ENCODE data around the gene DLGAP1. TPM values are rescaled to one million over a fixed set of nuclear protein-coding genes. Genes with fewer than 3 reads are reported as not detected.

Gene DLGAP1
- total and polyA plus RNA-seq, 4 donors, result 0.54 to 11.8 (median 3.1) TPM

DNA sequence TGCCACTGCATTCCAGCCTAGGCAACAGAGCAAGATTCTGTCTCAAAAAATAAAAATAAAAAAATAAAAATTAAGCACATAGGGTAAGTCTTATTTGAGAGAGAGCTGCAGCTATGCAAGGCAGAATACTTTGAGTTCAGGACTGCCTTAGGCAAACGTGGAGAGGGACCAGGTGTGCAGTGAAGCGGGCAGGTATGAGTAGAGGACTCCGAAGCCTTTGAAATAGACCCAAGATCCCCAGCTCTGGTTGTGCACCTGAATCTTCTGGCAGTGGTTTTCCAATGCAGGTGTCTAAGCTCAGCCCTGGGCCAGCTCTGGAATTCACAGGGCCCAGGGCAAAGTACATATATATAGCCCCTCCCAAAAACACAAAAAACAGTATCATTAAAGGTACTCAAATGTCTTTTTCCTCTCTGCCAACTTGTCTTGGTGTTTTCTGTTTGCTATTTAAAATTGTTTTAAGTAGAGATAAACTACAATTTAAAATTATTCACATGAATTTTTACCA lies 983.9 kb downstream of the DLGAP1 start:
- H3K9ac ChIP-seq (ENCODE audit: insufficient read depth in 1 of 2, low read length in 2 of 2), result no peak overlapping the region
- TF ChIP-seq CTCF (IDR thresholded peaks at IDR 0.05; ENCODE audit: control extremely low read depth, extremely low read depth), result no peak
- H3K27me3 ChIP-seq (ENCODE audit: control insufficient read depth in 3 of 3, insufficient read depth in 3 of 3, low read length in 2 of 3), result no peaks in the 10 kb centered on the region
- H3K27ac ChIP-seq (ENCODE audit: low read depth in 1 of 2, low read length in 1 of 2), result no peak overlapping the region
- ATAC-seq (ENCODE audit: insufficient read depth, low FRiP score), result no peak
- no peaks in the 10 kb centered on the region for H3K36me3 ChIP-seq (ENCODE audit: control insufficient read depth in 4 of 4, insufficient read depth in 4 of 4, low read length in 4 of 4)
- H3K4me3 ChIP-seq, result no peak overlapping the region
- H3K9me3 ChIP-seq (ENCODE audit: control insufficient read depth in 4 of 4, insufficient read depth in 3 of 4, low read length in 3 of 4), result no peaks in the 10 kb centered on the region
- no peak for DNase-seq
- 90 to 96% methylated on average over 3 of the region's 3 CpGs for WGBS, 2 donors
- peaks cover 0 to 4% (median 0%) of the 10 kb centered on the region in 5 donors for H3K4me1 ChIP-seq (ENCODE audit: control insufficient read depth in 5 of 5, insufficient read depth in 5 of 5, low read length in 5 of 5)

DNA sequence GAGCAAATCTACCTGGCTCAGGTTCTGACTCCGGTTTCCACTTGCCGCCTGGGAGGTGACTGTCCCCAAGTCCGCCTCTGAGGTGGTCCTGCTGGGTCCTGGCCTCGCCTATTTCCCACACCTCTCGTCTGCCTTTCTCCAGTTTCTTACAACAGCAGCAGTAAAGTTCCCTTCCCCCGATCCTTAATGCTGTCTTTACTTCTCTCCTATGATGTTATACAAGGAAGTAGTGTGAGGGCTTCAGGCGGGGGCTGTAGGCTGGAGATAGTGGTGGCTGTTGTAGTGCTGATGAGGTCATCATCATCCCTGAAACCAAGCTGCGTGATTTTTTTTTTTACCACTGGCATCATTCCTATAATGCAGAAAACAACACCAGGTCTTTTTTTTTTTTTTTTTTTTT lies 986.3 kb downstream of the DLGAP1 start:
- ATAC-seq (ENCODE audit: insufficient read depth, low FRiP score), result no peak
- 70 to 86% methylated on average over 8 of the region's 8 CpGs for WGBS, 2 donors
- no peaks in the 10 kb centered on the region for H3K9me3 ChIP-seq (ENCODE audit: control insufficient read depth in 4 of 4, insufficient read depth in 3 of 4, low read length in 3 of 4)

DNA sequence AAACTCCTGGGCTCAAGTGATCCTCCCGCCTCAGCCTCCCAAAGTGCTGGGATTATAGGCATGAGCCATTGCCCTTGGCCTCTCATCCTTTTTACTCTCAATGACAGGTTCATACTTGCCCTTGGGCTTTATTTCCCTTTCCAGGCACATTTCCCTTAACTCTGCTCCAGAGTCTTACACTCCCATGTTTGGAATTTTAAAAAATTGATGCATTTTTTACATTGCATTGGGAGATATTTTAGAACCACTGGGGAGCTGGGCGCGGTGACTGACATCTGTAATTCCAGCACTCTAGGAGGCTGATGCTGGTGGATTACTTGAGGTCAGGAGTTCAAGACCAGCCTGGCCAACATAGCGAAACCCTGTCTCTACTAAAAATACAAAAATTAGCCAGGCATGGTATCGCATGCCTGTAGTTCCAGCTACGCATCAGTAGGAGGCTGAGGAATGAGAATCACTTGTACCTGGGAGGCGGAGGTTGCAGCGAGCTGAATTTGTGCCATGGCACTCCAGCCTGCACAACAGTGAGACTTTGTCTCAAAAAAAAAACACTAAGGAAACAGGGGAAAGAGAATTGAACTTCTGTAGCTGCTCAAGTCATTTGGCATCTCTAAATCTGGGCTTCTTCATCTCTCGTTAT lies 986.9 kb downstream of the DLGAP1 start:
- WGBS, 2 donors, result 97% methylated on average over 9 of the region's 9 CpGs
- no peak for TF ChIP-seq CTCF (IDR thresholded peaks at IDR 0.05; ENCODE audit: control extremely low read depth, extremely low read depth)
- no peak overlapping the region for H3K27ac ChIP-seq (ENCODE audit: low read depth in 1 of 2, low read length in 1 of 2)
- no peaks in the 10 kb centered on the region for H3K27me3 ChIP-seq (ENCODE audit: control insufficient read depth in 3 of 3, insufficient read depth in 3 of 3, low read length in 2 of 3)
- no peak overlapping the region for H3K9ac ChIP-seq (ENCODE audit: insufficient read depth in 1 of 2, low read length in 2 of 2)
- H3K36me3 ChIP-seq (ENCODE audit: control insufficient read depth in 4 of 4, insufficient read depth in 4 of 4, low read length in 4 of 4), result no peaks in the 10 kb centered on the region
- H3K4me3 ChIP-seq, result no peak overlapping the region
- no peaks in the 10 kb centered on the region for H3K9me3 ChIP-seq (ENCODE audit: control insufficient read depth in 4 of 4, insufficient read depth in 3 of 4, low read length in 3 of 4)
- no peak for DNase-seq
- H3K4me1 ChIP-seq (ENCODE audit: control insufficient read depth in 5 of 5, insufficient read depth in 5 of 5, low read length in 5 of 5), result peaks cover 0 to 8% (median 0%) of the 10 kb centered on the region in 5 donors
- ATAC-seq (ENCODE audit: insufficient read depth, low FRiP score), result no peak

More for the DNA sequence above, 986.3 kb downstream of the DLGAP1 start:
- no peak overlapping the region for H3K9ac ChIP-seq (ENCODE audit: insufficient read depth in 1 of 2, low read length in 2 of 2)
- TF ChIP-seq CTCF (IDR thresholded peaks at IDR 0.05; ENCODE audit: control extremely low read depth, extremely low read depth), result no peak
- H3K27ac ChIP-seq (ENCODE audit: low read depth in 1 of 2, low read length in 1 of 2), result no peak overlapping the region
- H3K27me3 ChIP-seq (ENCODE audit: control insufficient read depth in 3 of 3, insufficient read depth in 3 of 3, low read length in 2 of 3), result no peaks in the 10 kb centered on the region
- peaks cover 0 to 8% (median 0%) of the 10 kb centered on the region in 5 donors for H3K4me1 ChIP-seq (ENCODE audit: control insufficient read depth in 5 of 5, insufficient read depth in 5 of 5, low read length in 5 of 5)
- no peak overlapping the region for H3K4me3 ChIP-seq
- no peaks in the 10 kb centered on the region for H3K36me3 ChIP-seq (ENCODE audit: control insufficient read depth in 4 of 4, insufficient read depth in 4 of 4, low read length in 4 of 4)
- DNase-seq, result no peak

Data from lung (tissue), 12 donors.